Measurements from ENCODE around the gene BCAS3. TPM values are rescaled to one million over a fixed set of nuclear protein-coding genes. Genes with fewer than 3 reads are reported as not detected.

BCAS3 gene
- total RNA-seq, 4 donors from 2014 or later, result 18.7 to 37.8 (median 24.9) TPM

GRCh38 chr17:61218438-61218837 lies 540.8 kb downstream of the BCAS3 start:
- TF ChIP-seq CTCF (IDR thresholded peaks at IDR 0.05), result no peak
- no peak for DNase-seq (ENCODE audit: low spot score)
- no peak for ATAC-seq (ENCODE audit: low FRiP score)

GRCh38 chr17:61219460-61219859 lies 541.8 kb downstream of the BCAS3 start:
- no peak for DNase-seq (ENCODE audit: low spot score)
- no peak for TF ChIP-seq CTCF (IDR thresholded peaks at IDR 0.05)
- ATAC-seq (ENCODE audit: low FRiP score), result no peak

GRCh38 chr17:61221181-61221580 lies 543.5 kb downstream of the BCAS3 start:
- DNase-seq (ENCODE audit: low spot score) (no peak), ATAC-seq (ENCODE audit: low FRiP score) (no peak)
- no peak for TF ChIP-seq CTCF (IDR thresholded peaks at IDR 0.05)

GRCh38 chr17:61221597-61222471 lies 544.2 kb downstream of the BCAS3 start:
- DNase-seq (ENCODE audit: low spot score), result no peak
- TF ChIP-seq CTCF (IDR thresholded peaks at IDR 0.05), result no peak
- no peak for ATAC-seq (ENCODE audit: low FRiP score)

GRCh38 chr17:61223725-61224124 lies 546.1 kb downstream of the BCAS3 start:
- no peak for TF ChIP-seq CTCF (IDR thresholded peaks at IDR 0.05)
- no peak for DNase-seq (ENCODE audit: low spot score)
- no peak for ATAC-seq (ENCODE audit: low FRiP score)

- no peak for ATAC-seq (ENCODE audit: low FRiP score)
- TF ChIP-seq CTCF (IDR thresholded peaks at IDR 0.05), result no peak
- no peak for DNase-seq (ENCODE audit: low spot score)
These were observed 547.7 kb downstream of the BCAS3 start for GRCh38 chr17:61225178-61225882.
